GM23338 (cell line): Measurements from ENCODE around the gene KIF6. TPM values are rescaled to one million over a fixed set of nuclear protein-coding genes. Genes with fewer than 3 reads are reported as not detected.

Source experiments
- ATAC-seq: fragments of 200-7000 bp; cut with Tn5 transposase; 3 replicates; pipeline ENCODE4 v1.9.1; 2020
- DNase-seq: peaks from one replicate; pipeline ENCODE4 v3.0.0-alpha.2; 2015; ENCODE audit warnings: low spot score
- H2AFZ ChIP-seq: fragments of 200-600 bp; sonication (generic); 2 replicates; pipeline ENCODE4 v1.8.0; 2016; ENCODE audit warnings: antibody characterized with exemption, mild to moderate bottlenecking, moderate library complexity
- H3F3A ChIP-seq: fragments of 200-600 bp; sonication (generic); replicated peaks from 2 replicates; pipeline ENCODE4 v1.8.0; 2017; ENCODE audit warnings: antibody characterized with exemption, mixed run types, low read depth
- H3K27ac ChIP-seq: fragments of 200-600 bp; sonication (generic); 2 replicates; pipeline ENCODE4 v1.6.1; 2016; ENCODE audit warnings: low read depth
- H3K27me3 ChIP-seq: fragments of 200-600 bp; sonication (generic); 2 replicates; pipeline ENCODE4 v1.8.0; 2016; ENCODE audit warnings: mild to moderate bottlenecking, mixed run types, moderate library complexity; ENCODE audit not compliant: insufficient read depth
- H3K36me3 ChIP-seq: fragments of 200-600 bp; sonication (generic); 2 replicates; pipeline ENCODE4 v1.8.0; 2016; ENCODE audit warnings: mild to moderate bottlenecking; ENCODE audit not compliant: insufficient read depth
- H3K4me1 ChIP-seq: fragments of 200-600 bp; sonication (generic); 2 replicates; pipeline ENCODE4 v1.8.0; 2016; ENCODE audit warnings: mild to moderate bottlenecking, moderate library complexity; ENCODE audit not compliant: insufficient read depth
- H3K4me2 ChIP-seq: fragments of 200-600 bp; sonication (generic); 2 replicates; pipeline ENCODE4 v1.7.1; 2017; ENCODE audit warnings: mixed run types
- H3K4me3 ChIP-seq: fragments of 200-600 bp; sonication (generic); 2 replicates; pipeline ENCODE4 v1.6.1; 2016; ENCODE audit warnings: mixed run types
- H3K79me2 ChIP-seq: fragments of 200-600 bp; sonication (generic); replicated peaks from 2 replicates; pipeline ENCODE4 v1.8.0; 2017; ENCODE audit warnings: mild to moderate bottlenecking; ENCODE audit not compliant: insufficient read depth
- H3K9me2 ChIP-seq: fragments of 200-600 bp; sonication (generic); 2 replicates; pipeline ENCODE4 v1.8.0; 2017; ENCODE audit not compliant: insufficient read depth
- H4K20me1 ChIP-seq: fragments of 200-600 bp; sonication (generic); replicated peaks from 2 replicates; pipeline ENCODE4 v1.8.0; 2017; ENCODE audit warnings: mild to moderate bottlenecking; ENCODE audit not compliant: insufficient read depth
- H3K27ac Mint-ChIP-seq: 2 replicates; pipeline ENCODE4 v1.8.0; 2020; ENCODE audit warnings: inconsistent platforms, mild to moderate bottlenecking, moderate library complexity, mixed read lengths
- H3K27me3 Mint-ChIP-seq: 3 replicates; pipeline ENCODE4 v1.8.0; 2022; ENCODE audit warnings: low read depth, mild to moderate bottlenecking, moderate library complexity, mixed read lengths, inconsistent platforms; ENCODE audit not compliant: insufficient read depth, poor library complexity
- H3K36me3 Mint-ChIP-seq: 3 replicates; pipeline ENCODE4 v1.8.0; 2021; ENCODE audit warnings: low read depth, mild to moderate bottlenecking, inconsistent platforms, moderate library complexity, mixed read lengths
- H3K4me1 Mint-ChIP-seq: 3 replicates; pipeline ENCODE4 v1.8.0; 2020; ENCODE audit warnings: mild to moderate bottlenecking, inconsistent platforms, mixed read lengths
- H3K4me3 Mint-ChIP-seq: 3 replicates; pipeline ENCODE4 v1.8.0; 2021; ENCODE audit warnings: moderate library complexity, mild to moderate bottlenecking, inconsistent platforms, mixed read lengths
- H3K9me3 Mint-ChIP-seq: 3 replicates; pipeline ENCODE4 v1.8.0; 2020; ENCODE audit warnings: moderate library complexity, mild to moderate bottlenecking, inconsistent platforms, mixed read lengths
- EZH2 ChIP-seq: fragments of 200-600 bp; sonication (generic); IDR thresholded peaks from one replicate; pipeline ENCODE4 v1.8.0; 2017; ENCODE audit warnings: antibody characterized with exemption, mild to moderate bottlenecking, low read depth; ENCODE audit not compliant: unreplicated experiment
- EZH2phosphoT487 ChIP-seq: fragments of 200-600 bp; sonication (generic); IDR thresholded peaks from one replicate; pipeline ENCODE4 v1.8.1; 2018; ENCODE audit warnings: antibody characterized with exemption; ENCODE audit not compliant: unreplicated experiment
- JUNB ChIP-seq: IDR thresholded peaks from one replicate; pipeline ENCODE4 v1.6.1; 2016; ENCODE audit warnings: antibody characterized with exemption; ENCODE audit not compliant: unreplicated experiment
- NANOG ChIP-seq: IDR thresholded peaks from 2 replicates; pipeline ENCODE4 v1.6.1; 2016; ENCODE audit warnings: antibody characterized with exemption, borderline replicate concordance
- ZNF114 ChIP-seq: fragments of 250-450 bp; sonication (Bioruptor Pico); IDR thresholded peaks from 2 replicates; pipeline ENCODE4 v1.5.0; 2020; ENCODE audit warnings: mild to moderate bottlenecking, moderate library complexity
- polyA plus RNA-seq: library from polyadenylated mRNA; unstranded; fragments of >200 nt; fragmentation: Nextera tagmentation; extraction: Ambion mirVana; gene quantifications from 2 replicates; pipeline ENCODE4 v1.2.1, GENCODE V29; 2016
- total RNA-seq: library from RNA; depleted of rRNA; stranded (reverse); fragments of >200 nt; shearing (Covaris generic); gene quantifications from 2 replicates; pipeline ENCODE4 v1.2.3, GENCODE V29; 2014
- TF ChIP-seq, protein P1 (sequence below): IDR thresholded peaks from one replicate; pipeline ENCODE4 v1.6.1; 2018; ENCODE audit warnings: antibody characterized with exemption; ENCODE audit not compliant: unreplicated experiment
- TF ChIP-seq, protein P2 (sequence below): fragments of 250-450 bp; sonication (Bioruptor Pico); IDR thresholded peaks from 2 replicates; pipeline ENCODE4 v1.5.0; 2020; ENCODE audit warnings: mild to moderate bottlenecking, moderate library complexity

The KIF6 gene
- total and polyA plus RNA-seq, 2 experiments from 2014 or later = 0.87 to 1.7 TPM

DNA sequence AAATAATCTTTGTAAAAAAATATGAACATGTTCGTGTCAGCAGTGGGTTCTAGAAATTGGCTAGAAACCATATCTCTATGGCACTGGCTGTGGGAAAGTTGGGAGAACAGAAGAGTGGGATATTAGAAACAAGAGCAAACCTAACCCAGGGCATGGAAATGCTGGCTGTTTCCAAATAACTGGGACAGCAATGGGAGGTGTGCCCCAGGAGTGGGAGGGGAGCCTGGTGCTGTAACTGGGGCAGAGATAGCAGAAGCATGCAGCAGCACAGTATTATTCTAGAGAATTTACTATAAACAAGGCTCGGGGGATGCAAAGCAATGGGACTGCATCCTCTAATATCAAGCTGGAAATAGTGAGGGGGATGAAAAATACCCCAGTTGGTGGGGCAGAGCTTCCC is 175.0 kb downstream of the KIF6 start (continued):
- TF ChIP-seq, protein P1, sequence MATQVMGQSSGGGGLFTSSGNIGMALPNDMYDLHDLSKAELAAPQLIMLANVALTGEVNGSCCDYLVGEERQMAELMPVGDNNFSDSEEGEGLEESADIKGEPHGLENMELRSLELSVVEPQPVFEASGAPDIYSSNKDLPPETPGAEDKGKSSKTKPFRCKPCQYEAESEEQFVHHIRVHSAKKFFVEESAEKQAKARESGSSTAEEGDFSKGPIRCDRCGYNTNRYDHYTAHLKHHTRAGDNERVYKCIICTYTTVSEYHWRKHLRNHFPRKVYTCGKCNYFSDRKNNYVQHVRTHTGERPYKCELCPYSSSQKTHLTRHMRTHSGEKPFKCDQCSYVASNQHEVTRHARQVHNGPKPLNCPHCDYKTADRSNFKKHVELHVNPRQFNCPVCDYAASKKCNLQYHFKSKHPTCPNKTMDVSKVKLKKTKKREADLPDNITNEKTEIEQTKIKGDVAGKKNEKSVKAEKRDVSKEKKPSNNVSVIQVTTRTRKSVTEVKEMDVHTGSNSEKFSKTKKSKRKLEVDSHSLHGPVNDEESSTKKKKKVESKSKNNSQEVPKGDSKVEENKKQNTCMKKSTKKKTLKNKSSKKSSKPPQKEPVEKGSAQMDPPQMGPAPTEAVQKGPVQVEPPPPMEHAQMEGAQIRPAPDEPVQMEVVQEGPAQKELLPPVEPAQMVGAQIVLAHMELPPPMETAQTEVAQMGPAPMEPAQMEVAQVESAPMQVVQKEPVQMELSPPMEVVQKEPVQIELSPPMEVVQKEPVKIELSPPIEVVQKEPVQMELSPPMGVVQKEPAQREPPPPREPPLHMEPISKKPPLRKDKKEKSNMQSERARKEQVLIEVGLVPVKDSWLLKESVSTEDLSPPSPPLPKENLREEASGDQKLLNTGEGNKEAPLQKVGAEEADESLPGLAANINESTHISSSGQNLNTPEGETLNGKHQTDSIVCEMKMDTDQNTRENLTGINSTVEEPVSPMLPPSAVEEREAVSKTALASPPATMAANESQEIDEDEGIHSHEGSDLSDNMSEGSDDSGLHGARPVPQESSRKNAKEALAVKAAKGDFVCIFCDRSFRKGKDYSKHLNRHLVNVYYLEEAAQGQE = no peak
- TF ChIP-seq EZH2phosphoT487 (no peak), NANOG (no peak), EZH2 (no peak)
- TF ChIP-seq, protein P2, sequence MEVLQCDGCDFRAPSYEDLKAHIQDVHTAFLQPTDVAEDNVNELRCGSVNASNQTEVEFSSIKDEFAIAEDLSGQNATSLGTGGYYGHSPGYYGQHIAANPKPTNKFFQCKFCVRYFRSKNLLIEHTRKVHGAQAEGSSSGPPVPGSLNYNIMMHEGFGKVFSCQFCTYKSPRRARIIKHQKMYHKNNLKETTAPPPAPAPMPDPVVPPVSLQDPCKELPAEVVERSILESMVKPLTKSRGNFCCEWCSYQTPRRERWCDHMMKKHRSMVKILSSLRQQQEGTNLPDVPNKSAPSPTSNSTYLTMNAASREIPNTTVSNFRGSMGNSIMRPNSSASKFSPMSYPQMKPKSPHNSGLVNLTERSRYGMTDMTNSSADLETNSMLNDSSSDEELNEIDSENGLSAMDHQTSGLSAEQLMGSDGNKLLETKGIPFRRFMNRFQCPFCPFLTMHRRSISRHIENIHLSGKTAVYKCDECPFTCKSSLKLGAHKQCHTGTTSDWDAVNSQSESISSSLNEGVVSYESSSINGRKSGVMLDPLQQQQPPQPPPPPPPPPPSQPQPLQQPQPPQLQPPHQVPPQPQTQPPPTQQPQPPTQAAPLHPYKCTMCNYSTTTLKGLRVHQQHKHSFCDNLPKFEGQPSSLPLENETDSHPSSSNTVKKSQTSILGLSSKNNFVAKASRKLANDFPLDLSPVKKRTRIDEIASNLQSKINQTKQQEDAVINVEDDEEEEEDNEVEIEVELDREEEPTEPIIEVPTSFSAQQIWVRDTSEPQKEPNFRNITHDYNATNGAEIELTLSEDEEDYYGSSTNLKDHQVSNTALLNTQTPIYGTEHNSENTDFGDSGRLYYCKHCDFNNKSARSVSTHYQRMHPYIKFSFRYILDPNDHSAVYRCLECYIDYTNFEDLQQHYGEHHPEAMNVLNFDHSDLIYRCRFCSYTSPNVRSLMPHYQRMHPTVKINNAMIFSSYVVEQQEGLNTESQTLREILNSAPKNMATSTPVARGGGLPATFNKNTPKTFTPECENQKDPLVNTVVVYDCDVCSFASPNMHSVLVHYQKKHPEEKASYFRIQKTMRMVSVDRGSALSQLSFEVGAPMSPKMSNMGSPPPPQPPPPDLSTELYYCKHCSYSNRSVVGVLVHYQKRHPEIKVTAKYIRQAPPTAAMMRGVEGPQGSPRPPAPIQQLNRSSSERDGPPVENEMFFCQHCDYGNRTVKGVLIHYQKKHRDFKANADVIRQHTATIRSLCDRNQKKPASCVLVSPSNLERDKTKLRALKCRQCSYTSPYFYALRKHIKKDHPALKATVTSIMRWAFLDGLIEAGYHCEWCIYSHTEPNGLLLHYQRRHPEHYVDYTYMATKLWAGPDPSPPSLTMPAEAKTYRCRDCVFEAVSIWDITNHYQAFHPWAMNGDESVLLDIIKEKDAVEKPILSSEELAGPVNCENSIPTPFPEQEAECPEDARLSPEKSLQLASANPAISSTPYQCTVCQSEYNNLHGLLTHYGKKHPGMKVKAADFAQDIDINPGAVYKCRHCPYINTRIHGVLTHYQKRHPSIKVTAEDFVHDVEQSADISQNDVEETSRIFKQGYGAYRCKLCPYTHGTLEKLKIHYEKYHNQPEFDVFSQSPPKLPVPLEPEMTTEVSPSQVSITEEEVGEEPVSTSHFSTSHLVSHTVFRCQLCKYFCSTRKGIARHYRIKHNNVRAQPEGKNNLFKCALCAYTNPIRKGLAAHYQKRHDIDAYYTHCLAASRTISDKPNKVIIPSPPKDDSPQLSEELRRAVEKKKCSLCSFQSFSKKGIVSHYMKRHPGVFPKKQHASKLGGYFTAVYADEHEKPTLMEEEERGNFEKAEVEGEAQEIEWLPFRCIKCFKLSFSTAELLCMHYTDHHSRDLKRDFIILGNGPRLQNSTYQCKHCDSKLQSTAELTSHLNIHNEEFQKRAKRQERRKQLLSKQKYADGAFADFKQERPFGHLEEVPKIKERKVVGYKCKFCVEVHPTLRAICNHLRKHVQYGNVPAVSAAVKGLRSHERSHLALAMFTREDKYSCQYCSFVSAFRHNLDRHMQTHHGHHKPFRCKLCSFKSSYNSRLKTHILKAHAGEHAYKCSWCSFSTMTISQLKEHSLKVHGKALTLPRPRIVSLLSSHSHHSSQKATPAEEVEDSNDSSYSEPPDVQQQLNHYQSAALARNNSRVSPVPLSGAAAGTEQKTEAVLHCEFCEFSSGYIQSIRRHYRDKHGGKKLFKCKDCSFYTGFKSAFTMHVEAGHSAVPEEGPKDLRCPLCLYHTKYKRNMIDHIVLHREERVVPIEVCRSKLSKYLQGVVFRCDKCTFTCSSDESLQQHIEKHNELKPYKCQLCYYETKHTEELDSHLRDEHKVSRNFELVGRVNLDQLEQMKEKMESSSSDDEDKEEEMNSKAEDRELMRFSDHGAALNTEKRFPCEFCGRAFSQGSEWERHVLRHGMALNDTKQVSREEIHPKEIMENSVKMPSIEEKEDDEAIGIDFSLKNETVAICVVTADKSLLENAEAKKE (CRISPR knock-in tag) = no peak

DNA sequence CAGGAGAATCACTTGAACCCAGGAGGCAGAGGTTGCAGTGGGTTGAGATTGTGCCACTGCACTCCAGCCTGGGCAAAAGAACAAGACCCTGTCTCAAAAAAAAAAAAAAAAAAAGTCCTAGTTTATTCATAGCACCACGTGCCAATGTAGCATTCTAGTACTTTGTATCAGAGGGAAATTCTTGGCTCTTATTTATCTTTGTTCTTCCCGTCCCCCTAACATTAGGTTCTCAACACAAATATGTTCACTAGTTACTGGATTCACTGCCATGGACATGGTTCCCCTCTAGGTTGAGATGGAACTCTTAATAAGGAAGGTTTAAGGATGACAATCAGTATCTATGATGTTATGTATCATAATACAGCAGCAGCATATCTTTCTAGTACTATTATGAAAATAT is 178.5 kb downstream of the KIF6 start:
- Histone ChIP-seq H3K4me2 (no peak overlapping the region), H3K9me2 (no peaks in the 10 kb centered on the region), H3K4me1 (no peaks in the 10 kb centered on the region), H2AFZ (no peak overlapping the region; the same call in 1 of the 2 replicates), H3K27ac (no peak overlapping the region), H3K79me2 (no peaks in the 10 kb centered on the region), H4K20me1 (no peaks in the 10 kb centered on the region), H3K4me3 (no peak overlapping the region), H3K36me3 (no peaks in the 10 kb centered on the region), H3K27me3 (no peaks in the 10 kb centered on the region), H3F3A (no peaks in the 10 kb centered on the region)
- H3K36me3 Mint-ChIP-seq = no peaks in the 10 kb centered on the region
- H3K9me3 Mint-ChIP-seq = no peaks in the 10 kb centered on the region
- no peak for ATAC-seq
- peaks cover 6% of the 10 kb centered on the region; the same call in 2 of the 3 replicates for H3K4me1 Mint-ChIP-seq
- no peak for DNase-seq
- TF ChIP-seq JUNB (no peak), ZNF114 (no peak)
- peaks cover 3% of the 10 kb centered on the region for H3K27me3 Mint-ChIP-seq
- H3K4me3 Mint-ChIP-seq = no peak overlapping the region
- no peak overlapping the region for H3K27ac Mint-ChIP-seq
